GM21360 (cell line): Measurements from ENCODE around the gene ZFAND3.

Experiments used
- ATAC-seq: cut with Tn5 transposase; IDR thresholded peaks from one replicate; pipeline ENCODE4 v1.9.1; 2021; ENCODE audit warnings: mild to moderate bottlenecking, moderate library complexity; ENCODE audit not compliant: unreplicated experiment

The ZFAND3 gene

GRCh38 chr6:37819177-37819801 is at the start of gene ZFAND3:
Gene ZFAND3, plus strand, starts transcription at chr6:37819727. Its CDS starts 219 bp downstream, at chr6:37819946.
- ATAC-seq, result peak; percentile 74

GRCh38 chr6:37774028-37774680 is 45.4 kb upstream of the ZFAND3 start:
- no peak for ATAC-seq

GRCh38 chr6:37776566-37776965 is 43.0 kb upstream of the ZFAND3 start:
- ATAC-seq, result no peak

GRCh38 chr6:37777272-37777834 is 42.2 kb upstream of the ZFAND3 start:
- ATAC-seq, result no peak

- ATAC-seq, result no peak
These were observed 40.3 kb upstream of the ZFAND3 start for GRCh38 chr6:37779111-37779800.

- no peak for ATAC-seq
These were observed 39.5 kb upstream of the ZFAND3 start for GRCh38 chr6:37779902-37780628.

GRCh38 chr6:37781788-37782187 is 37.7 kb upstream of the ZFAND3 start:
- no peak for ATAC-seq

GRCh38 chr6:37783025-37783855 is 36.3 kb upstream of the ZFAND3 start:
- no peak for ATAC-seq

GRCh38 chr6:37783856-37784584 is 35.5 kb upstream of the ZFAND3 start:
- no peak for ATAC-seq

GRCh38 chr6:37784585-37784967 is 35.0 kb upstream of the ZFAND3 start:
- ATAC-seq, result no peak

GRCh38 chr6:37785002-37785662 is 34.4 kb upstream of the ZFAND3 start:
- no peak for ATAC-seq

- ATAC-seq, result no peak
These were observed 33.8 kb upstream of the ZFAND3 start for GRCh38 chr6:37785663-37786270.

GRCh38 chr6:37787216-37787615 is 32.3 kb upstream of the ZFAND3 start:
- ATAC-seq, result no peak

GRCh38 chr6:37788259-37788658 is 31.3 kb upstream of the ZFAND3 start:
- no peak for ATAC-seq

GRCh38 chr6:37791156-37791919 is 28.2 kb upstream of the ZFAND3 start:
- ATAC-seq, result peak; percentile 91

- ATAC-seq, result no peak
These were observed 27.0 kb upstream of the ZFAND3 start for GRCh38 chr6:37792457-37793033.

GRCh38 chr6:37793067-37793466 is 26.5 kb upstream of the ZFAND3 start:
- ATAC-seq, result no peak

GRCh38 chr6:37794825-37795224 is 24.7 kb upstream of the ZFAND3 start:
- ATAC-seq, result no peak
